ENCODE measurements around the gene ARHGEF28. TPM values are rescaled to one million over a fixed set of nuclear protein-coding genes. Genes with fewer than 3 reads are reported as not detected.

ARHGEF28 gene
- total and polyA plus RNA-seq, 2 of the 4 experiments (the other 2 are of a cell fraction): 3.6 to 16.0 TPM

DNA sequence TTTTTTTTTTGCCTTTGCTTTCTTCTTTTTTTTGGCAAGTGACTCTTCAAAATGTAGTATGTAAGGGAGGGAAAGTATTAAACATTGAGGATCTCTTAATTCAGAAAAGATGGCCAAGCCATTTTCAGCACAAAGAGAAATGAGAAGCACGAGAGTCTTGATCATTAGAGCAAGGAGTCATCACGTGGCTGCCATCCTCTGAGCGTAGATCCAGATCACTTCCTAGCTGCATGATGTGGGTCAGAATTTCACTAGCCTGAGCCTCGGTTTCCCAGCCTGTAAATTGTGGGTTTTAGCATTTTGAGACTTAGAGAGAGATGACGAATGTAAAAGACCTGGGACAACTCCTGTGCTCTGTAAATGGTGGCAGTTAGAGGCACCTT lies 312.9 kb downstream of the ARHGEF28 start:
- peak overlapping the region; percentile 23; the same call in 1 of the 2 replicates for H3K27ac ChIP-seq (ENCODE audit: insufficient read depth, low read length)
- dilution Hi-C loops (cut with HindIII; ENCODE audit: low sequenced_read_pairs, unreplicated experiment): no loop called here
- peak overlapping the region; percentile 37; the same call in 1 of the 2 replicates for H4K5ac ChIP-seq (ENCODE audit: low read depth, low read length)
- peaks cover 3% of the 10 kb centered on the region; the same call in 1 of the 2 replicates for H4K20me1 ChIP-seq (ENCODE audit: insufficient read depth, low read length)
- peak overlapping the region; percentile 79 for H4K91ac ChIP-seq (ENCODE audit: insufficient read depth, low read depth, low read length)
- peak overlapping the region; percentile 14 for H3K23ac ChIP-seq (ENCODE audit: low read depth, low read length)
- peak overlapping the region; percentile 49 for H3K18ac ChIP-seq (ENCODE audit: low read depth, low read length)
- DNase-seq (no peak), ATAC-seq (ENCODE audit: low read depth) (peak; percentile 15; the same call in 1 of the 2 replicates)
- H2BK15ac ChIP-seq (ENCODE audit: low read depth, low read length): peak overlapping the region; percentile 81; the same call in 2 of the 3 replicates
- peak overlapping the region; percentile 90 for H2AK5ac ChIP-seq (ENCODE audit: low read depth, low read length)
- H2AFZ ChIP-seq (replicated peaks; ENCODE audit: low read length, poor library complexity): no peak overlapping the region
- H2AK9ac ChIP-seq (replicated peaks; ENCODE audit: low read depth, low read length, poor library complexity): no peak overlapping the region
- TF ChIP-seq MAZ (IDR thresholded peaks at IDR 0.05; ENCODE audit: borderline replicate concordance, low read depth, low read length) (no peak), POLR2A (IDR thresholded peaks at IDR 0.05; ENCODE audit: low read depth, low read length) (no peak), RFX5 (IDR thresholded peaks at IDR 0.05; ENCODE audit: low read depth, low read length) (no peak), MXI1 (IDR thresholded peaks at IDR 0.05; ENCODE audit: borderline replicate concordance, low read depth, low read length) (no peak), CHD1 (IDR thresholded peaks at IDR 0.05; ENCODE audit: low read depth, low read length) (no peak), RCOR1 (IDR thresholded peaks at IDR 0.05; ENCODE audit: insufficient replicate concordance, low read length) (no peak), BHLHE40 (IDR thresholded peaks at IDR 0.05; ENCODE audit: low read depth, low read length) (no peak), NFE2L2 (IDR thresholded peaks at IDR 0.05; ENCODE audit: low read depth, low read length) (no peak), FOS (IDR thresholded peaks at IDR 0.05; ENCODE audit: low read depth, low read length) (no peak), SMC3 (IDR thresholded peaks at IDR 0.05; ENCODE audit: low read depth, low read length) (no peak)
- TF ChIP-seq, protein P1, sequence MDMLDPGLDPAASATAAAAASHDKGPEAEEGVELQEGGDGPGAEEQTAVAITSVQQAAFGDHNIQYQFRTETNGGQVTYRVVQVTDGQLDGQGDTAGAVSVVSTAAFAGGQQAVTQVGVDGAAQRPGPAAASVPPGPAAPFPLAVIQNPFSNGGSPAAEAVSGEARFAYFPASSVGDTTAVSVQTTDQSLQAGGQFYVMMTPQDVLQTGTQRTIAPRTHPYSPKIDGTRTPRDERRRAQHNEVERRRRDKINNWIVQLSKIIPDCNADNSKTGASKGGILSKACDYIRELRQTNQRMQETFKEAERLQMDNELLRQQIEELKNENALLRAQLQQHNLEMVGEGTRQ (IDR thresholded peaks at IDR 0.05; ENCODE audit: low read depth, low read length): no peak
- peak overlapping the region; percentile 89 for H2BK20ac ChIP-seq (ENCODE audit: low read depth, low read length)
- ChIA-PET CTCF (interaction anchor here (1.1 kb wide), 1 partner anchor 26 kb away, joined by 3 read pairs; no protein-coding TSS in a partner anchor), POLR2A (ENCODE audit: unreplicated experiment) (interaction anchor here (0.6 to 0.7 kb wide), 3 partner anchors 11 to 460 kb away, joined by 3 to 11 read pairs (median 3); no protein-coding TSS in a partner anchor)
- intact Hi-C loops (cut with micrococcal nuclease): loop anchor here (10.0 kb wide), 1 partner anchor 316 kb away; no protein-coding TSS in a partner anchor
- peak overlapping the region; percentile 57 for H3K14ac ChIP-seq (replicated peaks; ENCODE audit: low read depth, low read length)
- H3K4me1 ChIP-seq (ENCODE audit: control insufficient read depth, insufficient read depth, low read length): peaks cover 10% of the 10 kb centered on the region
- no peak overlapping the region for H3K4me3 ChIP-seq (ENCODE audit: insufficient read depth, low read depth, low read length)
- H2BK5ac ChIP-seq (ENCODE audit: low read depth, low read length, poor library complexity, severe bottlenecking): peak overlapping the region; percentile 7
- H3K56ac ChIP-seq (ENCODE audit: extremely low read depth, insufficient read depth, low read length): no peak overlapping the region
- no peaks in the 10 kb centered on the region; the same call in 1 of the 2 replicates for H3K36me3 ChIP-seq (ENCODE audit: control insufficient read depth, insufficient read depth, low read length)
- H2BK120ac ChIP-seq (ENCODE audit: low read depth, low read length): peak overlapping the region; percentile 79
- no peak overlapping the region for H3K9ac ChIP-seq (ENCODE audit: low read depth, low read length)
- H3K4ac ChIP-seq (ENCODE audit: low read depth, low read length): peak overlapping the region; percentile 85
- peaks cover 4 to 10% of the 10 kb centered on the region in 2 experiments; a peak in 3 of 4 replicates for H3K79me1 ChIP-seq (ENCODE audit: low read depth in 1 of 2, low read length in 2 of 2)
- 83% methylated on average over 4 of the region's 5 CpGs; no CpG with 5 or more reads in 1 of the 2 experiments for WGBS, 2 experiments (ENCODE audit: extremely low coverage in 2 of 2, insufficient read length in 1 of 2)
- H3K9me3 ChIP-seq (ENCODE audit: control insufficient read depth, insufficient read depth, low read length): peaks cover 2% of the 10 kb centered on the region; the same call in 1 of the 2 replicates
- H3K9me1 ChIP-seq (ENCODE audit: insufficient read depth, low read length): peaks cover 12% of the 10 kb centered on the region
- no peak overlapping the region for H3K4me2 ChIP-seq (ENCODE audit: low read depth, low read length)
- BruUV-seq (replicated peaks): no TSS peak
- in situ Hi-C loops (cut with MboI; ENCODE audit: low sequenced_read_pairs): no loop called here
- H3K27me3 ChIP-seq (ENCODE audit: control insufficient read depth, insufficient read depth, low read length): no peaks in the 10 kb centered on the region
- H4K8ac ChIP-seq (ENCODE audit: low read depth in 2 of 2, low read length in 2 of 2): peak overlapping the region; percentile 12 to 76; a peak in 3 of 4 replicates
